HCEC 1CT (cell line): ENCODE data around the gene TUBGCP2.

Source experiments
- DNase-seq: peaks from one replicate; pipeline ENCODE4 v3.0.0-alpha.2; 2017

Gene TUBGCP2

DNA sequence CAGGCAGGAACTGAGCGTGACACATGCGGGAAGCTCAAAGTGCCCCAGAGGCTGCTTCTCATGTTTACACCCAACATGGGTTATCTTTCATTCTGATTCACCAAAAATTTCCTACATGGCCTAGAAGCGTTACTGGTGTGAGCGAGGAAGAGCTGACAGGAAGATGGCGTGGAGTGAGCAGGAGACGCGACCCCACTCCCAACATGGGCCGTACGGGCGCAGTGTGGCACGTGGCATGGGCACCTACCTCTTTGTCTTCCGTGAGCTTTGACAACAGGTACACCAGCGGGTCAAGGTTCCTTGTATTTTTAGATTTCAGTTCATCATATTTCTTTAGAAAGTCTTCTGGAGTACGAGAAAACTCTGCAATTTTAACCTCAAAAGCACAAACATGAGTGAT, 8.9 kb downstream of the TUBGCP2 start:
- no peak for DNase-seq

- DNase-seq: no peak
Observed at GRCh38 chr10:133299224-133299623, 9.4 kb downstream of the TUBGCP2 start.

DNA sequence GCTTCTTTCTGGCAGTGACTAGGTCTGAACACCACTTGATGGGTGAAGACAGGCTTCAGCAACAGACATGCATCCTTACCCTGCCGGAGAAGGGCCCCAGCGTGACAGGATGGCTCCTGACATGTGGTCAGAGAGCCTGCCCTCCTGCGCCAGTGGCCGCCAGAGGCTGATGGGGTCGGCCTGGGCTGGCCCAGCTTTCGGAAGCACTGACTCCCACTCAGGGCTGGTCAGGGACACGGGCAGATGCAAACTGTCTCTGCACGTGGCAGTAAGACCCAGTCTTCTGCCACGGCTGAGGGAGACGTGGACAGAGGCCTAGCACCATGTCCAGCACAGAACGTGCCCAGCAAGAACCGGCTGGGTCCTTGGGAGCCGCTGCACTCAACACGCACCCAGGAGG, 10.2 kb downstream of the TUBGCP2 start:
- DNase-seq: no peak

DNA sequence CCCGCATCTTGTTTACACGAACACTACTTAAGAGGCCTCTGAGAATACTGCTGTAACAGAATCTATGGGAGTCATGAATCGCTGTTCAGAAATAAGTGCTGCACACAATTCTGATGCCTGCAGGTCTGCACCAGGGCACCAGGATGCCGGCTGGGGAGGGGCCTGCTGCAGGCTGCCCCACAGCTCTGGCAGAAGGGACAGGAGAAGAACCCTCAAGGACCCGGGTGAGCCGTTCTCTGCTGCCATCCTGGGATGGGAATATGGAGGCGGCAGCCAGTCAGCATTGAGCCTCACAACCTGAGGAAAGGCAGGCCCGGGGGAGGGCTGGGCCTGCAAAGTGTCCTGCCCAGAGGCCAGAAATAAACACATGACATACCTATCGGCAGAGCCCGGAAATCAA, 11.2 kb downstream of the TUBGCP2 start:
- no peak for DNase-seq

GRCh38 chr10:133295426-133296320, 13.0 kb downstream of the TUBGCP2 start:
- DNase-seq: no peak

DNA sequence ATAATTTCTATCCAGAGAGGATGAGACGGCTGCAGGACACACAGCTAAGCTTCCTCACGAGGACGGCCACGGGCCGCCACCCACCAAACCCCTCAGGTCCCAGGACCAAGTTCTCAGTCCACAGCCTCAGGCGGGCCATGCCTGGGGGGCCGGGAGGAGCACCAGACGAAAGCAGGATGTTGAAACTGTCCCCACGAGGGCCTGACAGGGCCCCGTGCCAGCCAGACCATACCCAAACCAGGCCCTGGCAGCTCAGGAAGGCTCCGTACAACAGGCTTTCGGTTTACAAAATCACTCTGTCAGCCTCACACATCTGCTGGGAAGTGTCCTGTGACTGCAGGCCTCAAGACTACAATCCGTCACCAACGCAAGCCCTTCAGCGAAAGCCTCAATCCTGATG, 14.5 kb downstream of the TUBGCP2 start:
- DNase-seq: no peak

- no peak for DNase-seq
Observed at GRCh38 chr10:133293810-133294119, 14.9 kb downstream of the TUBGCP2 start.

DNA sequence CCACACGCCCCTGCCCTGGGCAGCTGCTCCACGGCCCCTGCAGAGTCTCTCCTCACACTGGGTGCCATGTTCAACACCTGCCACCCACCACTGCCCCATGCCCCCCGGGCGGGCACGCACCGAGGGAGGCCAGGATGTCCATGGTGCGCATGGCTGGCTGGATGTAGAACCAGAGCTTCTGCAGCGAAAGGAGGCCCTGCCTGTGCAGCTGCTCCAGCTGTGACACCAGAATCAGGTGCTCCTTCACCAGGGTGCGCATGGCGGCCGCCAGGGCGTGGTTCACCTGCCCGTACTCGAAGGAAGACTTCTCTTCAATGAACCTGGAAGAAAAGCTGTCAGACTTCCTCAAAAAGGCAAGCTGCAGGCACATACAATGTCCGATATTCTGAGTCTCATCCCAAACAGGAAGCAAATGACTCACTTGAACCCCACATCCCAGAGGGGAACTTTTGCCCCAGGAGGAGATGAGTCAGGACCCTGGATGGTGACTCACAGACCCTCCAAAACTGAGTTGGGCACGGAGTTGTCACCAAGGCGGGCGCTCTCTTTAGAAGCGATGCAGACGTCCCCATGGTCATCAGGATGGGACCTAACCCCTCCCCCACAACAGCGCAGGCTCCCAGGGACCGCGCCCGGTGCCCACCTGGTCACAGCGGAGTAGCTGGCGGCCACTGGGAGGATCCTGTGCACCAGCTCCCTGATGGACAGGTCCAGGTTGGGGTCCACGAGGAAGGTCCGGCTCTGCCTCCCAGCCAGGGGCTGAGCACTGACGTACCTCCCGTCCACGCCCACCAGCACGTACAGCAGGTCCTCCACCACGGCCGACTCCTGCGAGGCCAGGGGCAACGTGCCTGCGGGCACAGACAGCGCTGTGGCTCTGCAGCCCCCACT, 15.5 kb downstream of the TUBGCP2 start:
- DNase-seq: peak; percentile 93

DNA sequence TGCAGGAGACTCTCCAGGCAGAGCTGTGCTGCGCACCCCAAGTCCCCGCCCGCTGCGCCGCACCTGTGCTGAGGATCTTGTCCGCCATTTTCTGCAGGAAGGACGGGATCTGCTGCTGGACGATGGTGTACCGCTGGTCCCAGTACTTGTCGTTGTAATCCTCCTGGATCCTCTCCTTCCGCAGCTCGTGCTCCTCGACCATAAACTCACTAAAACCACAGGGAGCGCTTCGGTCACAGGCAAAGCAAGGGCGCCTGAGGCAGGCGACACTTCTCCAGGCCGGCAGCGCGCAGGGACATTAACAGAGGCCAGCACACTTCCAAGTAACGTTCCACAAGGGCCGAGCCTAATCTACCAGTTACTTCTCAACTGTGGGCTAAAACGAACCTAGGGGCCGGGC, 18.9 kb downstream of the TUBGCP2 start:
- no peak for DNase-seq

DNA sequence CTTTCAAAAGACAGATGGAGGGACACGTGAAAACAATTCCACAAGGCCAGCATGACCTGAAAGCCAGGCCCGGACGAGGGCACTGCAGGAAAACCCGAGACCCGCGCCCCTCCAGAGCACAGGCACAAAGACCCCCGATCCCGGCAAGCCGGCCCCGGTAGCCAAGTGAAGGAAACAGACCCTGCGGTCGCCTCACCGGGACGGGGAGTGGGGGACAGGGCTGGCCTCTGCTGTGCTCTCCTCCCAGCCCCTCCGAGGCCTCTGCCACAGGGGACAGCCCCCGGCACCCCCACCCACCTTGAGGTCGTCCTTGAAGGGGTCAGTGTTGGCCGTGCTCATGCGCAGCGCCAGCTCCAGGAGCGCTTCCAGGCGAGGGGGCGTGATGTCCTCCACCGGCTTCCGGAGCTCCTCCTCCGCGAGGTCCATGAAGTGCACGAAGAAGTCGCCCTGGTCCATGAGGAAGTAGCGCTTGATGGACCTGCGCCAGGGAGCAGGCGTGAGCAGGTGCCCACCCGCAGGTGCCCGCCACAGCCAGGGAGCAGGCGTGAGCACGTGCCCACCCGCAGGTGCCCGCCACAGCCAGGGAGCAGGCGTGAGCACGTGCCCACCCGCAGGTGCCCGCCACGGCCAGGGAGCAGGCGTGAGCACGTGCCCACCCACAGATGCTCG, 20.7 kb downstream of the TUBGCP2 start:
- DNase-seq: no peak

DNA sequence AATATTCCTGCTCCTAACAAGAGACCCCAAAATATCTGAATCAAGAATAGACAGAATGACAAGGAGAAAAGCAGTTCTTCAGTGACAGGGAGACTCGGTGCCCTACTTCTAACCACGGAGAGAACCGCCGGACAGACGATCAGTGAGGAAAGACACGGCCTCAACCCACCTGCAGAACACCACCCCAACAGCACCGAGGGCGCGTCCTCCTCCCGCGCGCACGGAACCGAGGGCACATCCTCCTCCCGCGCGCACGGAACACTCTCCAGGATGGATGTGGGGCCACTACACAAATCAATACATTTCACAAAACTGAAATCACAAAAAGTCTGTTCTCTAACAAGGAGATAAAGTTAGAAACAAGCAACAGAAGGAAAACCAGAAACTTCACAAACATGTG, 22.3 kb downstream of the TUBGCP2 start:
- no peak for DNase-seq

GRCh38 chr10:133285217-133285616, 23.5 kb downstream of the TUBGCP2 start:
- DNase-seq: no peak

GRCh38 chr10:133283931-133284330, 24.7 kb downstream of the TUBGCP2 start:
- DNase-seq: no peak

- no peak for DNase-seq
Observed at GRCh38 chr10:133282846-133283390, 25.8 kb downstream of the TUBGCP2 start.

DNA sequence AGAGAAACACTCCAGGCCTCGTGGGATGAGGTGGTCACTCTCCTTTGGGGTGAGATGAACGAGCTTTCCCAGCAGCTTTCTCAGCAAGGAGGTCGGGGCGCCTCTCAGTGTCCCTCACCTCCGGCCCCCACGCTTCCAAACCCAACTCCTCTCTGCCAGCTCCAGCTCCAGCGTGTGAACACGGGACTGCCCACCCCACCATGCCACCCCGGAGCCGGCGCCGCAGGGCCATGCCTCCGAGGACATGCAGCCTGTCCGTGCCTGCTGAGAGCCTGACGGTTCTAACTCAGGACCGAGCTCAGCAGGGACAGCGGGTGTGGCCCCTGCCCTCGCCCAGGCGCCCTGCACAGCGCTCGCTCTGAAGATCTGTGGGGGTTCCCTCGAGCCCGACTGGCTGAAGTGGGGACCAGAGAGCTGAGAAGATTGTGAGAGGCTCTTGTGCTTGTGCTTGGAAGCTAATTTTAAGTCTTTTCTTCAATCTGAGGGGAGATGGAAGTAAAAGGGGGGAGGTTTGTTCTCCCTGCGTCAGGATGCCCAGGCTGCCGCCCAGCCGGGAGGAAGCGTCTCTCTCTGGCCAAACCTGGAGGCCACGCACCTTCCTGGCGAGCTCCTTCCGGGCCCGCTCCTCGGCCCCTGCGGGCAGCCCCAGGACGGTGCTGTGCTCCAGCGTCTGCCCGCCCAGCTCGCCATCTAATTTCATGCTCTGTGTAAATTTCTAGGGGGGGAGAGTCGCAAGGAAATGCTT, 26.9 kb downstream of the TUBGCP2 start:
- DNase-seq: no peak

DNA sequence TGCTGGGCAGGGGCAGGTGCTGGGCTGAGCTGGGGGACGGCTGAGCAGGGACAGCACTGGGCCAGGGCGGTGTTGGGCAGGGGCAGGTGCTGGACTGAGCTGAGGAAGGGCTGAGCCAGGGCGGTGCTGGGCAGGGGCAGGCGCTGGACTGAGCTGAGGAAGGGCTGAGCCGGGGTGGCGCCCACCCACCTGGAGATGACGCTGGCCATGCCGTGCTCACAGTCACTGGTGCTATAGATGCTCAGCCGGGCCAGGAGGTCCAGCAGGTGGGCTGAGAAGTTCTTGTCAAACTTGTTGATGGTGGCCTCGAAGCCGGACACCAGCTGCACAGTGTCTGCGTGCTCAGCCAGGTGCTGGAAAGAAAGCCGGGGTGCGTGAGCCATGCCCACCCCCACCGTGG, 27.6 kb downstream of the TUBGCP2 start:
- no peak for DNase-seq

- DNase-seq: no peak
Observed at GRCh38 chr10:133280391-133281059, 28.1 kb downstream of the TUBGCP2 start.

DNA sequence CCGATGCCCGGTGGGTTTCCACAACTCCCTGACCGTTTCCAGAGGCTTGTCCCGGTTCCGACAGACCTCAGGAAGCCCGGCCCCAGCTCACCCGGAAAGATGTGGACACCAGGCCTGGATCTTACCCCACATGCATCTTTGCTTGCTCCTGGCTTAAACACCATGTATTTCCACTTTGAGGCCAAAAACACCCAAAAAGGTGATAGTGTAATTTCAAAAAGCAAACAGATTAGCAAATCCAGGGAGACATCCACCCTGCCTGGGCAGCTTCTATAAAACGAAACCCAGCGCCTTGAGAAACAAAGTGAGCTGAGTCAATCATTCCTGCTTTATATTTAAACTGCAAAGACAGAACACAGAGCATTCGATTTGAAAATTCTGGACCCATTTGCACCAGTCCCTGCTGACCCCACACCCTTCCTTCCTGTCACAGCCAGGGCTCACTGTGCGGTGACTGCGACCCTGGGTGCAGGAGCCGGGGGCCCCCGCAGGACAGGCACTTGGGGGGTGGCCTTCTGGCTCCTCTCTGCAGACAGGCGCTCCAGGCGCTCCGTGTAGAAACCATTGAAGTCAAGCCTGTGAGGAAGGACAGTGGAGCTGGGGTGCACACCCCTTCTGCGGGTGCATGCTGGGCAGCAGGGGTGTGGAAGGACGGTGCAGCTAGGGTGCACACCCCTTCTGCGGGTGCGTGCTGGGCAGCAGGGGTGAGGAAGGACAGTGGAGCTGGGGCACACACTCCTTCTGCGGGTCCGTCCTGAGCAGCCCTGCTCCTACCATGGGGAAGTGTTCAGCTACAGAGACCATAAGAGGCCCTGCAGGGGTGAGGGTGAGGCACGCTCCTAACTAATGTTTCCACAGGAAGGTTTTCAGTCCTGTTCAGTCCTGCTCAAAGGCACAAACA, 29.1 kb downstream of the TUBGCP2 start:
- no peak for DNase-seq

- DNase-seq: peak; percentile 41
Observed at GRCh38 chr10:133278577-133279265, 30.0 kb downstream of the TUBGCP2 start.

- DNase-seq: no peak
Observed at GRCh38 chr10:133277993-133278576, 30.6 kb downstream of the TUBGCP2 start.
